Measurements from ENCODE around the gene FAM181A. TPM values are rescaled to one million over a fixed set of nuclear protein-coding genes. Genes with fewer than 3 reads are reported as not detected.

The FAM181A gene
- total and polyA plus RNA-seq, 10 of the 15 experiments (the other 5 are each of a cell fraction or from before 2014, with no cell fraction given): not detected

DNA sequence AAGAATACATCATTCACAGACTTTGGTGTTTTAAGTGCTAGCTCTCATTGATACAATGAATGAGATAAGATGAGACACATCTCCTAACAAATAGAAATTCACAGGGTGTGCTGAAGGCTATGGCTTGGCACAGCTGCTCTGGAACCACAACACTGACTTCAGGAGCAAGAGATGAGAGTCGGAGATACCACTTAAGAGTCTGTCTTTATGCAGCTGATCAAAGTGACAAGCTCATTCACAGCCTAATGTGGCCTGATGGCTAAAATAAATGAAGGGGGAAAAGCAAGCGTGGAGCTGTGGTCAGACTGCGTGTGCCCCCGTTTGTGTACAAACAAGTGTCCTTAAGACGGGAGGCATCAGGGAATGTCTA is 29.7 kb upstream of the FAM181A start:
- in situ Hi-C loops (cut with MboI) (no loop called here), intact Hi-C loops (cut with micrococcal nuclease; ENCODE audit: unreplicated experiment) (no loop called here)
- RAD21 ChIA-PET (ENCODE audit: unreplicated experiment): no interaction called here
- WGBS (ENCODE audit: insufficient coverage, insufficient replicate concordance, low lambda C conversion rate, missing lambda C conversion rate): 30% methylated on average over 5 of the region's 5 CpGs
- POLR2A ChIA-PET: no interaction called here
- Histone ChIP-seq H3K27me3 (replicated peaks in 1 of 2; ENCODE audit: control insufficient read depth in 2 of 2, insufficient read depth in 2 of 2, low read length in 1 of 2) (peaks cover 0 to 3% of the 10 kb centered on the region in 2 experiments; a peak in 3 of 4 replicates), H3K27ac (ENCODE audit: control insufficient read depth, insufficient read depth) (no peak overlapping the region), H3K36me3 (ENCODE audit: control insufficient read depth in 2 of 2, insufficient read depth in 2 of 2, low read length in 1 of 2) (no peaks in the 10 kb centered on the region), H3K79me2 (ENCODE audit: control insufficient read depth, insufficient read depth, low read length) (no peaks in the 10 kb centered on the region), H3K4me1 (ENCODE audit: control insufficient read depth, insufficient read depth, low read length) (no peaks in the 10 kb centered on the region), H3K4me2 (ENCODE audit: control insufficient read depth, insufficient read depth) (no peak overlapping the region), H3K4me3 (no peak overlapping the region), H2AFZ (ENCODE audit: control insufficient read depth, low read depth, low read length) (no peak overlapping the region), H4K20me1 (ENCODE audit: control insufficient read depth, insufficient read depth) (no peaks in the 10 kb centered on the region), H3K9me3 (replicated peaks; ENCODE audit: control insufficient read depth, insufficient read depth, low read length) (no peaks in the 10 kb centered on the region), H3K9ac (ENCODE audit: control insufficient read depth, insufficient read depth, low read length) (no peak overlapping the region)
- FAIRE-seq (no peak), DNase-seq (ENCODE audit: low read depth, low spot score) (no peak), ATAC-seq (no peak)
- CTCF ChIA-PET: interaction anchor here (1.1 to 9.5 kb wide), 3 partner anchors 9 to 242 kb away, joined by 3 to 55 read pairs (median 7); no protein-coding TSS in a partner anchor
- TF ChIP-seq CEBPB (IDR thresholded peaks at IDR 0.05; ENCODE audit: borderline replicate concordance in 1 of 2, low read depth in 2 of 2, low read length in 2 of 2) (no peak), ZNF274 (IDR thresholded peaks at IDR 0.05; ENCODE audit: insufficient read depth, insufficient read length) (no peak), CBX5 (IDR thresholded peaks at IDR 0.05; ENCODE audit: low read depth) (no peak), RELA (IDR thresholded peaks at IDR 0.05; ENCODE audit: borderline replicate concordance, partially characterized antibody) (no peak), MXI1 (IDR thresholded peaks at IDR 0.05; ENCODE audit: low read depth, low read length) (no peak), RB1 (IDR thresholded peaks at IDR 0.05; ENCODE audit: borderline replicate concordance) (no peak), ZNF207 (IDR thresholded peaks at IDR 0.05; ENCODE audit: borderline replicate concordance) (no peak), TCF12 (IDR thresholded peaks at IDR 0.05; ENCODE audit: low read depth, low read length) (no peak), SUZ12 (IDR thresholded peaks at IDR 0.05; ENCODE audit: unreplicated experiment) (no peak), HCFC1 (IDR thresholded peaks at IDR 0.05; ENCODE audit: low read length) (no peak)
- TF ChIP-seq, protein P1, sequence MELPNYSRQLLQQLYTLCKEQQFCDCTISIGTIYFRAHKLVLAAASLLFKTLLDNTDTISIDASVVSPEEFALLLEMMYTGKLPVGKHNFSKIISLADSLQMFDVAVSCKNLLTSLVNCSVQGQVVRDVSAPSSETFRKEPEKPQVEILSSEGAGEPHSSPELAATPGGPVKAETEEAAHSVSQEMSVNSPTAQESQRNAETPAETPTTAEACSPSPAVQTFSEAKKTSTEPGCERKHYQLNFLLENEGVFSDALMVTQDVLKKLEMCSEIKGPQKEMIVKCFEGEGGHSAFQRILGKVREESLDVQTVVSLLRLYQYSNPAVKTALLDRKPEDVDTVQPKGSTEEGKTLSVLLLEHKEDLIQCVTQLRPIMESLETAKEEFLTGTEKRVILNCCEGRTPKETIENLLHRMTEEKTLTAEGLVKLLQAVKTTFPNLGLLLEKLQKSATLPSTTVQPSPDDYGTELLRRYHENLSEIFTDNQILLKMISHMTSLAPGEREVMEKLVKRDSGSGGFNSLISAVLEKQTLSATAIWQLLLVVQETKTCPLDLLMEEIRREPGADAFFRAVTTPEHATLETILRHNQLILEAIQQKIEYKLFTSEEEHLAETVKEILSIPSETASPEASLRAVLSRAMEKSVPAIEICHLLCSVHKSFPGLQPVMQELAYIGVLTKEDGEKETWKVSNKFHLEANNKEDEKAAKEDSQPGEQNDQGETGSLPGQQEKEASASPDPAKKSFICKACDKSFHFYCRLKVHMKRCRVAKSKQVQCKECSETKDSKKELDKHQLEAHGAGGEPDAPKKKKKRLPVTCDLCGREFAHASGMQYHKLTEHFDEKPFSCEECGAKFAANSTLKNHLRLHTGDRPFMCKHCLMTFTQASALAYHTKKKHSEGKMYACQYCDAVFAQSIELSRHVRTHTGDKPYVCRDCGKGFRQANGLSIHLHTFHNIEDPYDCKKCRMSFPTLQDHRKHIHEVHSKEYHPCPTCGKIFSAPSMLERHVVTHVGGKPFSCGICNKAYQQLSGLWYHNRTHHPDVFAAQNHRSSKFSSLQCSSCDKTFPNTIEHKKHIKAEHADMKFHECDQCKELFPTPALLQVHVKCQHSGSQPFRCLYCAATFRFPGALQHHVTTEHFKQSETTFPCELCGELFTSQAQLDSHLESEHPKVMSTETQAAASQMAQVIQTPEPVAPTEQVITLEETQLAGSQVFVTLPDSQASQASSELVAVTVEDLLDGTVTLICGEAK (IDR thresholded peaks at IDR 0.05; ENCODE audit: borderline replicate concordance): no peak
- SMC1A ChIA-PET (ENCODE audit: uncharacterized antibody, unreplicated experiment): interaction anchor here (0.7 to 1.4 kb wide), 4 partner anchors 9 to 242 kb away, joined by 3 to 5 read pairs (median 4); no protein-coding TSS in a partner anchor
- BruUV-seq (replicated peaks): no TSS peak
